Mesothelial cell of epicardium (in vitro differentiated cells): Measurements from ENCODE around the gene WEE2. TPM values are rescaled to one million over a fixed set of nuclear protein-coding genes. Genes with fewer than 3 reads are reported as not detected.

ENCODE experiments used
- DNase-seq, 2 experiments: peaks; one replicate each; pipeline ENCODE4 v3.0.0; 2021; ENCODE audit warnings: low spot score in 2 of 2; ENCODE audit not compliant: unreplicated experiment in 2 of 2
- H3K27ac Mint-ChIP-seq: 2 replicates; pipeline ENCODE4 v1.8.0; 2021; ENCODE audit warnings: mixed read lengths
- H3K27me3 Mint-ChIP-seq: 2 replicates; pipeline ENCODE4 v1.8.0; 2021; ENCODE audit warnings: low read depth, mixed read lengths
- H3K36me3 Mint-ChIP-seq: 2 replicates; pipeline ENCODE4 v1.8.0; 2021; ENCODE audit warnings: mixed read lengths
- H3K4me1 Mint-ChIP-seq: 2 replicates; pipeline ENCODE4 v1.8.0; 2021; ENCODE audit warnings: mixed read lengths
- H3K4me3 Mint-ChIP-seq: 2 replicates; pipeline ENCODE4 v1.8.0; 2021; ENCODE audit warnings: mild to moderate bottlenecking, moderate library complexity, mixed read lengths
- H3K9me3 Mint-ChIP-seq: 2 replicates; pipeline ENCODE4 v1.8.0; 2021; ENCODE audit warnings: mixed read lengths
- CTCF ChIP-seq: fragments of 200-600 bp; sonication (generic); IDR thresholded peaks from one replicate; pipeline ENCODE4 v1.5.0; 2021; ENCODE audit warnings: antibody characterized with exemption; ENCODE audit not compliant: unreplicated experiment
- total RNA-seq: library from RNA; stranded (reverse); gene quantifications from 3 replicates; pipeline ENCODE4 v1.2.1, GENCODE V29; 2021

The WEE2 gene
- total RNA-seq, 1 donor from 2014 or later = not detected

DNA sequence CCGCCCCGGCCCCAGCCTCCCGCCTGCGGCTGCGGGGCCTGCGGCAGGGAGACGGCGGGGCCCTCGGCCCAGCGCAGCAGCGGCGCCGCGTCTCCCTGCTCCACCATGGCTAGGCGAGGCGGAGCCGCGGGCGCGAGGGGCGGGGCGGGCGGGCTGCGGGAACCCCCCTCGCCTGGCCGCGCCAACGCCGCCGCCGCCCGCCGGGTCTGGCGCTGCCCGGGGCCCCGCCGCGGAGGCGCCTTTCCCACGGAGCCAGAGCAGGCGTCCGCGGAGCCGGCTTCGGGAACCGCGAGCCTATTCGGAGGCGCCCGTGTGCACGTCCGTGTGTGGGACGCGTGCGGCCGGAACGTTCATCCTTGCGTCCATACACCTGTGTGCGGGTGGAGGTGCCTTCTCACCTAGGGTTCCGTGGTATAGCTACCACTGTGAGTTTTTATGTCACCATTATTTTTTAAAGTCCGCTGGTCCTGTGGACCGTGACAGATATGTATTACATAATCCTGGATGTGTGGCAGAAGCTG lies 6.0 kb upstream of the WEE2 start, which contains the start of gene DENND11:
Gene DENND11 (minus strand): TSS at position 120 of the 521 bp plus-strand sequence. CDS start 13 bp downstream, at position 107.
- Mint-ChIP-seq H3K9me3 (no peaks in the 10 kb centered on the region), H3K36me3 (no peaks in the 10 kb centered on the region), H3K4me3 (peak within 1 kb of the TSS; percentile 71), H3K4me1 (peaks cover 16% of the 10 kb centered on the region), H3K27me3 (peaks cover 8% of the 10 kb centered on the region), H3K27ac (peak within 1 kb of the TSS; percentile 1)
- peak; percentile 44 to 66 for DNase-seq
- TF ChIP-seq CTCF = no peak

DNA sequence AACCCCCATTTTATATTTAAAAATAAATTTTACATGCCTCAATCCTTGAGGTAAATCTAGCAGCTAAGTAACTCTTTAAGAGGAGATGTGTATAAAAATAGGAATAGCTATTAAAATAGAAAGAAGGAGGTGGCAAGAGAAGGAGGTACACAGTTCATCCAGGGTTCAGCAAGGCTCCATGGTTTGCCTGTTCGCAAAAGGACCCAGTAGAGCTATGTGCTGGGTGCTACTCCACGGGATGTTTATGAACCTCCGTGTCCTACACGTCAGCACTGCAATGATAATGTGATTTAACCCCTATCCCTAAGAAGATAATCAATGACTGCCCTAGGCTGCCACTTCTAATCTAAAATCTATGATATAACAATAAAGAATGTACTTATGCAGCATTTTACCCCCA lies 5.3 kb upstream of the WEE2 start:
- Mint-ChIP-seq H3K4me1 (peaks cover 16% of the 10 kb centered on the region), H3K27ac (no peak overlapping the region), H3K36me3 (no peaks in the 10 kb centered on the region), H3K27me3 (peaks cover 8% of the 10 kb centered on the region), H3K4me3 (peak overlapping the region; percentile 68), H3K9me3 (no peaks in the 10 kb centered on the region)
- TF ChIP-seq CTCF = no peak
- no peak for DNase-seq

- peaks cover 16% of the 10 kb centered on the region for H3K4me1 Mint-ChIP-seq
- H3K27me3 Mint-ChIP-seq = peaks cover 8% of the 10 kb centered on the region
- H3K27ac Mint-ChIP-seq = no peak overlapping the region
- no peak for TF ChIP-seq CTCF
- DNase-seq = no peak
- H3K9me3 Mint-ChIP-seq = no peaks in the 10 kb centered on the region
- H3K36me3 Mint-ChIP-seq = no peaks in the 10 kb centered on the region
- H3K4me3 Mint-ChIP-seq = no peak overlapping the region
Observed at GRCh38 chr7:141704112-141704511, 4.0 kb upstream of the WEE2 start.

- Mint-ChIP-seq H3K27me3 (peaks cover 8% of the 10 kb centered on the region), H3K27ac (no peak overlapping the region), H3K4me3 (no peak overlapping the region), H3K9me3 (no peaks in the 10 kb centered on the region), H3K4me1 (peaks cover 16% of the 10 kb centered on the region), H3K36me3 (no peaks in the 10 kb centered on the region)
- DNase-seq = no peak
- TF ChIP-seq CTCF = no peak
Observed at GRCh38 chr7:141704741-141705140, 3.4 kb upstream of the WEE2 start.

DNA sequence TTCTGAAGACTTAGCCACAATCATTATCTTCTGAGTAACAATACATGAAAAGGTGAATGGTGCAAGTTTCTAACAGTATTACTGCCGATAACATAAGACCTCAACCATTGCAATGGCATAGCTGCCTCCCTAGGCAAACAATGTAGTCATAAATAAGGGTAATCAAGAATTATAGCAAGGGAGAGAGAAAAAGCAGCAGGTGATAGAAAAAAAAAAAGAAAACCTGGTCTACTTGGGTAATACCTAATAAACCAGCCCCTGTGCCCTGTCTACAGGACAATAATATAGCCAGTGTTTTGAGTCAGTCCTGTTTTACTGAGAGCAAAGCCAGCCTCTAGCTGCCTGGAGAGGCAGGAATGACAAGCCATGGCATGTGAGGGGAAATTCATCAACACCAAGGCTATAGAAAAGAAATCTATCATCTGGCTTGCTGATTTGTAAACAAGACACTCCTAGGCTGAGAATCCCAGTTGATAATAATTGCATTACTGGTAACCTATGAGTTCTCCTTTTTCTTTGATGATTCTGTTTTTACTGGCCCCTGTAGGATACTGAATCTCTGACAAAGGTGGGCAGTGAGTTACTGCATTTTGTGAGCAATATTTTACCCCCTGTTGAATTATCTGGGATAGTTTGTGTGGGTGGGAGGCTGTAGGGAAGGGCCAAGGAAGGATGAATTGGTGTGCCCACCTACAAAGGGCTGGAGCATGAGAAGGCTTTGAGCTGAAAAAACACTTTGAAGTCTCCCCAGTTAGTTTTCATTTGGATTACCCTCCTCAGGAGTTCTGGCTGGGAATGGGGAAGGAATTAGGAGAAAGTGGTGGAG lies 1.7 kb upstream of the WEE2 start:
- TF ChIP-seq CTCF = no peak
- no peak for DNase-seq
- Mint-ChIP-seq H3K36me3 (no peaks in the 10 kb centered on the region), H3K4me1 (peaks cover 4% of the 10 kb centered on the region), H3K27me3 (peaks cover 8% of the 10 kb centered on the region), H3K27ac (no peak overlapping the region), H3K4me3 (no peak overlapping the region), H3K9me3 (no peaks in the 10 kb centered on the region)
